Breast epithelium (tissue), 4 donors: ENCODE results near the gene CCDC183. TPM values are rescaled to one million over a fixed set of nuclear protein-coding genes. Genes with fewer than 3 reads are reported as not detected.

Experiments used
- DNase-seq, 2 donors: peaks; one replicate each; pipeline ENCODE4 v3.0.0-alpha.2; 2019; ENCODE audit warnings: low spot score in 2 of 2
- H3K27ac ChIP-seq, 2 donors: fragments of 200-600 bp; sonication (generic) in 1 of 2; one replicate each; pipeline ENCODE4 v1.5.1; 2016 to 2019; ENCODE audit warnings: mild to moderate bottlenecking in 1 of 2
- H3K27me3 ChIP-seq, 2 donors: fragments of 200-600 bp; sonication (generic) in 1 of 2; one replicate each; pipeline versions ENCODE4 v1.5.1 to v1.6.0; 2017 to 2019; ENCODE audit warnings: control low read depth in 1 of 2, mild to moderate bottlenecking in 1 of 2
- H3K36me3 ChIP-seq: fragments of 200-600 bp; one replicate; pipeline ENCODE4 v1.5.1; 2019
- H3K4me1 ChIP-seq, 2 donors: fragments of 200-600 bp; sonication (generic); one replicate each; pipeline ENCODE4 v1.5.1; 2016 to 2019; ENCODE audit warnings: control low read depth in 1 of 2
- H3K4me3 ChIP-seq, 3 donors: fragments of 200-600 bp; sonication (generic); 1 replicate in 2 of 3; 2 replicates in 1 of 3; pipeline ENCODE4 v1.5.1; 2016 to 2019; ENCODE audit warnings: mild to moderate bottlenecking in 3 of 3, moderate library complexity in 2 of 3
- H3K9me3 ChIP-seq, 2 donors: fragments of 200-600 bp; sonication (generic) in 1 of 2; one replicate each; pipeline ENCODE4 v1.5.1; 2016 to 2019; ENCODE audit warnings: control low read depth in 1 of 2
- POLR2A ChIP-seq: fragments of 450-650 bp; IDR thresholded peaks from one replicate; pipeline ENCODE4 v1.6.1; 2016; ENCODE audit warnings: antibody characterized with exemption, mild to moderate bottlenecking, moderate library complexity
- POLR2AphosphoS5 ChIP-seq, 3 donors: sonication (generic); formaldehyde crosslinking; IDR thresholded peaks; one replicate each; pipeline ENCODE4 v1.6.1; 2017; ENCODE audit warnings: antibody characterized with exemption in 3 of 3
- intact Hi-C: fragments of 100-400 bp; cut with DNase I; formaldehyde crosslinking; loops from one replicate; pipeline ENCODE4 v1.15.1; 2023; ENCODE audit warnings: low total_unique reads
- total RNA-seq, 3 donors: library from RNA; depleted of rRNA; stranded (reverse); fragments of >200 nt; gene quantifications; one replicate each; pipeline ENCODE4 v1.1.0, GENCODE V29; 2016
- TF ChIP-seq, protein P1 (sequence below), 3 donors: fragments of 450-650 bp; IDR thresholded peaks; one replicate each; pipeline ENCODE4 v1.5.1; 2016 to 2017; ENCODE audit warnings: antibody characterized with exemption in 3 of 3, mild to moderate bottlenecking in 3 of 3, moderate library complexity in 3 of 3

Gene CCDC183
- total RNA-seq, 3 donors from 2014 or later: 0.64 to 5.7 (median 5.6) TPM

DNA sequence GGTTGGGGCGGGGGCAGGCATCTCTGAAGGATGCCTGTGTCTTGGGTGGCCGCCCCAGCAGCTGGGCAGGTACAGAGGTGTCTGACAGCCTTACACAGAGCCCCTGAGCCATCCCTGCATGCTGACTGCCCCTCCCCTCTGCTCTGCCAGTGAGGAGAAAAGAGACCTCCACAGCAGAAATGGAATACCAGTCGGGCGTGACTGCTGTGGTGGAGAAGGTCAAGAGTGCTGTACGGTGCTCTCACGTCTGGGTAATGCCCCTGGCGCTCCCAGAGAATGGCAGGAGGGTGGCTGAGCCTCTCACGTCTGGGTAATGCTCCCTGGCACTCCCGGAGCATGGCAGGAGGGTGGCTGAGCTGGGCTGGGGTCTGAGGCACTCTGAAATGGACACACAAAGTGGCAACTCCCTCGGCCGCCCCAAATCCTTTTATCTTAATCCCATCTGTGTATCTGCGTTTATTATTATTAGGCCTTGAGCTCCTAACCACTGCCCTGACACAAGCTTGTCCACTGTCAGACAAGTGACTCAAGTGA, 9.1 kb downstream of the CCDC183 start:
- H3K4me1 ChIP-seq: peaks cover 7 to 28% of the 10 kb centered on the region in 2 donors
- TF ChIP-seq POLR2AphosphoS5 (IDR thresholded peaks at IDR 0.05) (no peak), POLR2A (no peak)
- TF ChIP-seq, protein P1, sequence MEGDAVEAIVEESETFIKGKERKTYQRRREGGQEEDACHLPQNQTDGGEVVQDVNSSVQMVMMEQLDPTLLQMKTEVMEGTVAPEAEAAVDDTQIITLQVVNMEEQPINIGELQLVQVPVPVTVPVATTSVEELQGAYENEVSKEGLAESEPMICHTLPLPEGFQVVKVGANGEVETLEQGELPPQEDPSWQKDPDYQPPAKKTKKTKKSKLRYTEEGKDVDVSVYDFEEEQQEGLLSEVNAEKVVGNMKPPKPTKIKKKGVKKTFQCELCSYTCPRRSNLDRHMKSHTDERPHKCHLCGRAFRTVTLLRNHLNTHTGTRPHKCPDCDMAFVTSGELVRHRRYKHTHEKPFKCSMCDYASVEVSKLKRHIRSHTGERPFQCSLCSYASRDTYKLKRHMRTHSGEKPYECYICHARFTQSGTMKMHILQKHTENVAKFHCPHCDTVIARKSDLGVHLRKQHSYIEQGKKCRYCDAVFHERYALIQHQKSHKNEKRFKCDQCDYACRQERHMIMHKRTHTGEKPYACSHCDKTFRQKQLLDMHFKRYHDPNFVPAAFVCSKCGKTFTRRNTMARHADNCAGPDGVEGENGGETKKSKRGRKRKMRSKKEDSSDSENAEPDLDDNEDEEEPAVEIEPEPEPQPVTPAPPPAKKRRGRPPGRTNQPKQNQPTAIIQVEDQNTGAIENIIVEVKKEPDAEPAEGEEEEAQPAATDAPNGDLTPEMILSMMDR (IDR thresholded peaks at IDR 0.05): no peak
- no peak overlapping the region for H3K27ac ChIP-seq
- intact Hi-C loops: loop anchor here (5.0 kb wide), 1 partner anchor 277 kb away; no protein-coding TSS in a partner anchor
- no peak for DNase-seq
- H3K27me3 ChIP-seq: no peaks in the 10 kb centered on the region
- H3K36me3 ChIP-seq: no peaks in the 10 kb centered on the region
- H3K4me3 ChIP-seq: no peak overlapping the region
- H3K9me3 ChIP-seq: no peaks in the 10 kb centered on the region

DNA sequence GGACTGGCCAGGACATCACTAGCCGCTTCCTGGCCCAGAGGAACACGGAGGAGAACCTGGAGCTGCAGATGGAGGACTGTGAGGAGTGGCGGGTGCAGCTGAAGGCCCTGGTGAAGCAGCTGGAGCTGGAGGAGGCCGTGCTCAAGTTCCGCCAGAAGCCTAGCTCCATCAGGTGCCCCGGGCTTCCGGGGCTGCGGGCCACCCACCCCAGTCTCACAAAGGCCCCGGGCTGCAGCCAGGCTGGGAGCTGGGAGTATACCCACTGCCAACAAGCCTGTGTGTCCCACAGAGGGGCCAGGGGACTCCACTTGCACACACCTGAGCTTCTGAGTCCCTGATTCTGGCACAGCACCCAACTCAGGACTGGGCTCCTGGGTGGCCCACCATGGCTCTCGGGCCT, 9.9 kb downstream of the CCDC183 start:
- Histone ChIP-seq H3K9me3 (no peaks in the 10 kb centered on the region), H3K36me3 (no peaks in the 10 kb centered on the region), H3K4me3 (peak overlapping the region in 1 of 3 donors; percentile 100), H3K27me3 (no peaks in the 10 kb centered on the region), H3K4me1 (peaks cover 7 to 26% of the 10 kb centered on the region in 2 donors), H3K27ac (no peak overlapping the region)
- no peak for DNase-seq
- no peak for TF ChIP-seq POLR2AphosphoS5 (IDR thresholded peaks at IDR 0.05)
- TF ChIP-seq, protein P1 (IDR thresholded peaks at IDR 0.05): no peak
- TF ChIP-seq POLR2A: no peak
- intact Hi-C loops: loop anchor here (5.0 kb wide), 1 partner anchor 276 kb away; no protein-coding TSS in a partner anchor

DNA sequence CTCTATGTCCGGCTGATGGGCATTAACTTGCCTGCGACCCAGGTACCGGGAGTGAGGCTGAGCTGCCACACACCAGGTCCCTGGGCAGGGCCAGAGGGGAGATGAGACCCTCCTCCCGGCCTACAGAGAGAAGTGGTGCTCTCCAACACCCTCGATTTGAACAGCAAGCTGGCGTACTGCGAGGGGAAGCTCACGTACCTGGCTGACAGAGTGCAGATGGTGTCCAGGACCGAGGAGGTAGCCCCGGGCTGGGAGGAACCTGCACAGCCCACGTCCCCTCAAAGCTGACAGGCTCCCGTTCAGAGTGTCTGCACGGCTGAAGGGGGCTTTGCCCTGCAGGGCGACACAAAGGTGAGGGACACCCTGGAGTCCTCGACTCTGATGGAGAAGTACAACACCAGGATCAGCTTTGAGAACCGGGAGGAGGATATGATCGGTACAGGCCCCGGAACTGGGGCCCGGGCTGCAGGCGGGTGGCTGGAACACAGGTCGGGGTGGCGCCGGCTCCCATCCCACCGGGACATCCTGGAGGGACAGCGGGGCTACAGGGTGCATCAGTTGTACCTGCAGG, 10.6 kb downstream of the CCDC183 start:
- intact Hi-C loops: loop anchor here (5.0 kb wide), 1 partner anchor 276 kb away; no protein-coding TSS in a partner anchor

DNA sequence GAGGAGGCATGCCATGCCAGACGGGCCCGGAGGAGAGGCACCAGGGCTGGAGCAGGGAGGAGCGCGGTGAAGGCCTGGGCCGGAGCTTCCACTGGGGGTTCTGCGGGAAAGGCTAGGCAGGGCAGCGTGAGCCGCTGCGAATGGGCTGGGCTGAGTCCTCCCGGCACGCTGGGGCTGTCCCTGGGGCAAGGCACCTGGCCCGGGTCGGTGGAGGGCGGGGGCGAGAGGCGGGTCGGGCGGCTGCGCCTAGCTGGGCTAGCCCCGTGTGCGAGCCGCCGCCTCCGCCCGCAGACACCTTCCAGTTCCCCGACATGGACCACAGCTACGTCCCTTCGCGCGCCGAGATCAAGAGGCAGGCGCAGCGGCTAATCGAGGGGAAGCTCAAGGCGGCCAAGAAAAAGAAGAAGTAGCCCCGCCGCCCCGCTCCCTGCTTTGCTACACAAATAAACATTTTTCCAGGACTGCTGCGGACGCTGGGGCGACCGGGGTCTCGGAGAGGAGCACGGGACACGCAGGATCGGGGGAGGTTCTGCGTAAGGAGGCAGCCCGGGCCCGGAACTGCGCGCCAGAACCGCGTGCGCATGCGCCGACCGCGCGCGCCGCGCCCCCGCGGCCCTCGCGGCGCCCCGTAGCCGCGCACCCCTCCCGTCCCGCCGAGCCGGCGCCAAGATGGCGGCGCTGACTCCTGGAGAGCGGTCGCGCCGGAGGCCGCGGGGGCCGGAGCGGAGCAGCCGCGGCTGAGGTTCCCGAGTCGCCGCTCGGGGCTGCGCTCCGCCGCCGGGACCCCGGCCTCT, 11.3 kb downstream of the CCDC183 start, which contains the start of gene RABL6:
Gene RABL6, plus strand, starts transcription at position 668 of the 794 bp plus-strand sequence. CDS start 249 bp downstream, outside the sequence.
- H3K36me3 ChIP-seq: no peaks in the 10 kb centered on the region
- peak within 1 kb of the TSS; percentile 94 to 100 (median 99) for H3K4me3 ChIP-seq
- peaks cover 7 to 26% of the 10 kb centered on the region in 2 donors for H3K4me1 ChIP-seq
- H3K9me3 ChIP-seq: no peaks in the 10 kb centered on the region
- no peak for TF ChIP-seq POLR2A
- TF ChIP-seq, protein P1 (IDR thresholded peaks at IDR 0.05): peak in 1 of 3 donors; percentile 16
- TF ChIP-seq POLR2AphosphoS5 (IDR thresholded peaks at IDR 0.05): peak; percentile 55 to 61 (median 56)
- peak; percentile 59 to 65 for DNase-seq
- H3K27me3 ChIP-seq: no peaks in the 10 kb centered on the region
- intact Hi-C loops: loop anchor here (5.0 kb wide), 1 partner anchor 275 kb away; no protein-coding TSS in a partner anchor
- H3K27ac ChIP-seq: peak within 1 kb of the TSS; percentile 84 to 96

More for the DNA sequence above, 10.6 kb downstream of the CCDC183 start:
- DNase-seq: no peak
- Histone ChIP-seq H3K27ac (peak overlapping the region; percentile 84 to 96), H3K36me3 (no peaks in the 10 kb centered on the region), H3K9me3 (no peaks in the 10 kb centered on the region), H3K4me1 (peaks cover 7 to 26% of the 10 kb centered on the region in 2 donors), H3K27me3 (no peaks in the 10 kb centered on the region), H3K4me3 (peak overlapping the region; percentile 94 to 100 (median 99))
- TF ChIP-seq, protein P1 (IDR thresholded peaks at IDR 0.05): no peak
- TF ChIP-seq POLR2AphosphoS5 (IDR thresholded peaks at IDR 0.05) (no peak), POLR2A (no peak)
